Mesenchymal stem cell (in vitro differentiated cells and primary cell): ENCODE results near the gene TARP.
"Not testable (repeated sequence)": the region's sequence is repeated elsewhere in the genome, so short reads cannot be mapped to it uniquely, and the experiment has no call there.

Source experiments
- DNase-seq: peaks from one replicate; pipeline ENCODE4 v3.0.0-alpha.2; 2013
- H2AFZ ChIP-seq: one replicate; pipeline ENCODE4 v1.6.1; 2013; ENCODE audit warnings: low read depth, mild to moderate bottlenecking, control low read depth, inconsistent platforms, low read length, moderate library complexity
- H2AK5ac ChIP-seq: 2 replicates; pipeline ENCODE4 v1.6.1; 2013; ENCODE audit warnings: low read length, moderate library complexity, mild to moderate bottlenecking, inconsistent platforms; ENCODE audit not compliant: severe bottlenecking
- H2BK120ac ChIP-seq: one replicate; pipeline ENCODE4 v1.6.1; 2013; ENCODE audit warnings: low read depth, mild to moderate bottlenecking, inconsistent platforms, low read length, moderate library complexity
- H2BK12ac ChIP-seq, 2 experiments: one replicate each; pipeline ENCODE4 v1.6.1; 2013; ENCODE audit warnings: inconsistent platforms in 2 of 2, low read length in 2 of 2, mild to moderate bottlenecking in 2 of 2, moderate library complexity in 2 of 2, control low read depth in 1 of 2
- H2BK15ac ChIP-seq: one replicate; pipeline ENCODE4 v1.6.1; 2013; ENCODE audit warnings: mild to moderate bottlenecking, low read depth, inconsistent platforms; ENCODE audit not compliant: poor library complexity, severe bottlenecking
- H2BK5ac ChIP-seq: 2 replicates; pipeline ENCODE4 v1.6.1; 2013; ENCODE audit warnings: low read depth, mild to moderate bottlenecking, low read length, control low read depth, inconsistent platforms; ENCODE audit not compliant: poor library complexity, severe bottlenecking
- H3K14ac ChIP-seq, 2 experiments: one replicate each; pipeline ENCODE4 v1.6.1; 2013; ENCODE audit warnings: inconsistent platforms in 2 of 2, low read length in 2 of 2, control low read depth in 1 of 2, mild to moderate bottlenecking in 1 of 2, moderate library complexity in 1 of 2
- H3K18ac ChIP-seq, 2 experiments: one replicate each; pipeline ENCODE4 v1.6.1; 2013; ENCODE audit warnings: inconsistent platforms in 2 of 2, low read length in 2 of 2, control low read depth in 1 of 2, low read depth in 1 of 2, mild to moderate bottlenecking in 1 of 2
- H3K23ac ChIP-seq, 2 experiments: one replicate each; pipeline ENCODE4 v1.6.1; 2013; ENCODE audit warnings: inconsistent platforms in 2 of 2, low read length in 2 of 2, mild to moderate bottlenecking in 2 of 2, moderate library complexity in 2 of 2, control low read depth in 1 of 2
- H3K27ac ChIP-seq: 2 replicates; pipeline ENCODE4 v1.5.1; 2013; ENCODE audit warnings: mild to moderate bottlenecking, moderate library complexity, low read length, control low read depth, inconsistent platforms; ENCODE audit not compliant: poor library complexity, severe bottlenecking
- H3K27me3 ChIP-seq, 2 experiments: 2 replicates each; pipeline versions ENCODE4 v1.6.1 to v1.7.0; 2013; ENCODE audit warnings: low read length in 2 of 2, mild to moderate bottlenecking in 2 of 2, moderate library complexity in 2 of 2, control low read depth in 1 of 2, inconsistent platforms in 1 of 2; ENCODE audit not compliant: control insufficient read depth in 1 of 2, insufficient read depth in 1 of 2
- H3K36me3 ChIP-seq, 2 experiments: 2 replicates each; pipeline versions ENCODE4 v1.6.1 to v1.7.0; 2013; ENCODE audit warnings: low read length in 2 of 2, control low read depth in 1 of 2, inconsistent platforms in 1 of 2, low read depth in 1 of 2, mild to moderate bottlenecking in 1 of 2; ENCODE audit not compliant: insufficient read depth in 2 of 2, control insufficient read depth in 1 of 2
- H3K4ac ChIP-seq, 2 experiments: one replicate each; pipeline ENCODE4 v1.6.1; 2013; ENCODE audit warnings: inconsistent platforms in 2 of 2, low read length in 2 of 2, mild to moderate bottlenecking in 2 of 2, moderate library complexity in 2 of 2, control low read depth in 1 of 2, low read depth in 1 of 2
- H3K4me1 ChIP-seq: 2 replicates; pipeline ENCODE4 v1.6.1; 2013; ENCODE audit warnings: low read depth, low read length, control low read depth; ENCODE audit not compliant: control insufficient read depth, insufficient read depth
- H3K4me2 ChIP-seq: 2 replicates; pipeline ENCODE4 v1.6.1; 2013; ENCODE audit warnings: low read length, mild to moderate bottlenecking, inconsistent platforms; ENCODE audit not compliant: poor library complexity, severe bottlenecking
- H3K4me3 ChIP-seq, 2 experiments: 2 replicates each; pipeline versions ENCODE4 v1.5.1 to v1.7.0; 2013; ENCODE audit warnings: low read length in 2 of 2, mild to moderate bottlenecking in 2 of 2, control low read depth in 1 of 2, low read depth in 1 of 2; ENCODE audit not compliant: insufficient read depth in 1 of 2
- H3K79me1 ChIP-seq: replicated peaks from 2 replicates; pipeline ENCODE4 v1.6.1; 2013; ENCODE audit warnings: mild to moderate bottlenecking, control low read depth, low read length, inconsistent platforms; ENCODE audit not compliant: poor library complexity, severe bottlenecking
- H3K9ac ChIP-seq: 2 replicates; pipeline ENCODE4 v1.7.0; 2013; ENCODE audit warnings: mild to moderate bottlenecking, low read length, moderate library complexity
- H3K9me3 ChIP-seq: 2 replicates; pipeline ENCODE4 v1.7.0; 2013; ENCODE audit warnings: mild to moderate bottlenecking, low read length; ENCODE audit not compliant: control insufficient read depth
- H4K8ac ChIP-seq: one replicate; pipeline ENCODE4 v1.6.1; 2013; ENCODE audit warnings: inconsistent platforms, mild to moderate bottlenecking, low read length, moderate library complexity
- H4K91ac ChIP-seq: one replicate; pipeline ENCODE4 v1.6.1; 2013; ENCODE audit warnings: mild to moderate bottlenecking, low read length, inconsistent platforms
- WGBS: methylation state at CpG from one replicate; pipeline ENCODE4 v1.1.7; 2013; ENCODE audit warnings: mixed read lengths; 5-methylcytosine and 5-hydroxymethylcytosine counted together

Gene TARP

DNA sequence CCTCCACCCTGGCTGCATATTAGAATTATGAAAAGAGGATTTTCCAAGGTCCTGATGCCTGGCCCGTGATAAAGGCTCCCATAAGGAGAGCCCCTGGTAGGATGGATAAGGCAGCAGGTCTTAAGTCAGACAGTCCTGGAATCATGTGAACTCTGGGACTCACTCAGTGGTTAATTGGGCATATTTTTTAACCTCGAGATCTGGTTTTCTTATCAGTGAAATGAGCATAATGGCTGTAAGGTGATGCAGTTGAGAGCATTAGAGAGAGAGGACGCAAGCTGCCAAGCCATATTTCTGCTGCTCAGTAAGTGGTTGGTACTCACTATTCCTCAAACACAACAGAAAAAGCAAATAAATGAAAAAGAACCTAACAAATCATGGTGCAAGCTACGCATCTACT is 37.8 kb downstream of the TARP start:
- H3K36me3 ChIP-seq: peaks cover 6 to 11% of the 10 kb centered on the region in 2 experiments
- H4K91ac ChIP-seq: no peak overlapping the region
- no peak overlapping the region for H3K4ac ChIP-seq
- no peak overlapping the region for H4K8ac ChIP-seq
- no peak overlapping the region for H3K14ac ChIP-seq
- H3K27me3 ChIP-seq: no peaks in the 10 kb centered on the region
- 81% methylated on average over 1 of the region's 4 CpGs for WGBS
- H3K4me3 ChIP-seq: no peak overlapping the region
- no peaks in the 10 kb centered on the region for H3K9me3 ChIP-seq
- no peak overlapping the region for H3K27ac ChIP-seq
- H3K23ac ChIP-seq: no peak overlapping the region
- DNase-seq: no peak
- H3K9ac ChIP-seq: no peak overlapping the region
- H2BK12ac ChIP-seq: no peak overlapping the region
- no peaks in the 10 kb centered on the region for H3K79me1 ChIP-seq
- H2BK120ac ChIP-seq: no peak overlapping the region
- H2BK15ac ChIP-seq: no peak overlapping the region
- peaks cover 1% of the 10 kb centered on the region for H3K4me1 ChIP-seq
- H2BK5ac ChIP-seq: no peak overlapping the region
- H3K4me2 ChIP-seq: no peak overlapping the region
- H2AK5ac ChIP-seq: no peak overlapping the region
- no peak overlapping the region for H3K18ac ChIP-seq
- H2AFZ ChIP-seq: no peak overlapping the region

GRCh38 chr7:38234759-38235158 is 38.7 kb downstream of the TARP start:
- H4K8ac ChIP-seq, H3K9ac ChIP-seq, H3K4ac ChIP-seq, H2BK15ac ChIP-seq, H3K27me3 ChIP-seq, H3K23ac ChIP-seq, H3K14ac ChIP-seq, DNase-seq, H3K27ac ChIP-seq, H3K18ac ChIP-seq, H3K79me1 ChIP-seq, H2BK120ac ChIP-seq, H2BK12ac ChIP-seq, H3K4me1 ChIP-seq, H3K4me2 ChIP-seq, H3K9me3 ChIP-seq, H4K91ac ChIP-seq, H3K4me3 ChIP-seq, H2AFZ ChIP-seq, H2AK5ac ChIP-seq, H2BK5ac ChIP-seq: not testable (repeated sequence)
- 97% methylated on average over 11 of the region's 11 CpGs for WGBS
- H3K36me3 ChIP-seq: peaks cover 7 to 19% of the 10 kb centered on the region in 2 experiments

- Histone ChIP-seq H4K8ac (no peak overlapping the region), H2BK5ac (no peak overlapping the region), H2BK120ac (no peak overlapping the region), H3K23ac (no peak overlapping the region), H2AK5ac (no peak overlapping the region), H3K4me3 (no peak overlapping the region), H3K27ac (no peak overlapping the region), H2BK15ac (no peak overlapping the region), H3K27me3 (no peaks in the 10 kb centered on the region), H3K18ac (no peak overlapping the region), H3K14ac (no peak overlapping the region), H3K9ac (no peak overlapping the region), H3K79me1 (no peaks in the 10 kb centered on the region), H3K4me1 (peaks cover 6% of the 10 kb centered on the region), H3K4me2 (no peak overlapping the region), H3K4ac (no peak overlapping the region), H3K9me3 (no peaks in the 10 kb centered on the region), H2AFZ (no peak overlapping the region), H4K91ac (no peak overlapping the region), H2BK12ac (no peak overlapping the region), H3K36me3 (peaks cover 14 to 37% of the 10 kb centered on the region in 2 experiments)
- peak; percentile 20 for DNase-seq
- 67% methylated on average over 11 of the region's 11 CpGs for WGBS
Measured at GRCh38 chr7:38232502-38233366, 40.7 kb downstream of the TARP start.

DNA sequence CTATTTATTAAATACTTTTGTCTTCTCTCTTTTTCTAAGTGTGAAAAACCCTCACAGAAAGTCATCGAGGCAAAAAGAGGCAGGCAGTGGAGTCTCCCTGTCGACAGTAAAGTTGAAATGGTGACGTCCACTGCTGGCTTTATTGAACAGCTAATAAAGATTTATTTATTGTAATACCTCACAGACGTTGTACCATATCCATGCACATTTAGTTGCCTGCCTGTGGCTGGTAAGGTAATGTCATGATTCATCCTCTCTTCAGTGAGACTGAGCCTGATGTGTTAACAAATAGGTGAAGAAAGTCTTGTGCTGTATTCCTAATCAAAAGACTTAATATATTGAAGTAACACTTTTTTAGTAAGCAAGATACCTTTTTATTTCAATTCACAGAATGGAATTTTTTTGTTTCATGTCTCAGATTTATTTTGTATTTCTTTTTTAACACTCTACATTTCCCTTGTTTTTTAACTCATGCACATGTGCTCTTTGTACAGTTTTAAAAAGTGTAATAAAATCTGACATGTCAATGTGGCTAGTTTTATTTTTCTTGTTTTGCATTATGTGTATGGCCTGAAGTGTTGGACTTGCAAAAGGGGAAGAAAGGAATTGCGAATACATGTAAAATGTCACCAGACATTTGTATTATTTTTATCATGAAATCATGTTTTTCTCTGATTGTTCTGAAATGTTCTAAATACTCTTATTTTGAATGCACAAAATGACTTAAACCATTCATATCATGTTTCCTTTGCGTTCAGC is 43.4 kb downstream of the TARP start:
- H2BK5ac ChIP-seq: no peak overlapping the region
- no peaks in the 10 kb centered on the region for H3K9me3 ChIP-seq
- no peak overlapping the region for H3K4ac ChIP-seq
- peaks cover 20 to 48% of the 10 kb centered on the region in 2 experiments for H3K36me3 ChIP-seq
- H2AFZ ChIP-seq: no peak overlapping the region
- H3K4me2 ChIP-seq: no peak overlapping the region
- no peak overlapping the region for H4K91ac ChIP-seq
- no peak overlapping the region for H3K27ac ChIP-seq
- DNase-seq: no peak
- H3K4me1 ChIP-seq: peaks cover 7% of the 10 kb centered on the region
- no peak overlapping the region for H3K14ac ChIP-seq
- H3K79me1 ChIP-seq: peaks cover 8% of the 10 kb centered on the region
- no peak overlapping the region for H2BK12ac ChIP-seq
- H2BK15ac ChIP-seq: no peak overlapping the region
- H4K8ac ChIP-seq: no peak overlapping the region
- no peak overlapping the region for H3K4me3 ChIP-seq
- no peak overlapping the region for H2AK5ac ChIP-seq
- no peak overlapping the region for H3K23ac ChIP-seq
- H3K18ac ChIP-seq: no peak overlapping the region
- H2BK120ac ChIP-seq: no peak overlapping the region
- no peak overlapping the region for H3K9ac ChIP-seq
- WGBS: no CpG with 5 or more reads among the region's 6 CpGs
- no peaks in the 10 kb centered on the region for H3K27me3 ChIP-seq
